ENCODE measurements around the gene CMTM3. TPM values are rescaled to one million over a fixed set of nuclear protein-coding genes. Genes with fewer than 3 reads are reported as not detected.

Gene CMTM3
- total RNA-seq, 1 donor from 2014 or later = 48.2 TPM

DNA sequence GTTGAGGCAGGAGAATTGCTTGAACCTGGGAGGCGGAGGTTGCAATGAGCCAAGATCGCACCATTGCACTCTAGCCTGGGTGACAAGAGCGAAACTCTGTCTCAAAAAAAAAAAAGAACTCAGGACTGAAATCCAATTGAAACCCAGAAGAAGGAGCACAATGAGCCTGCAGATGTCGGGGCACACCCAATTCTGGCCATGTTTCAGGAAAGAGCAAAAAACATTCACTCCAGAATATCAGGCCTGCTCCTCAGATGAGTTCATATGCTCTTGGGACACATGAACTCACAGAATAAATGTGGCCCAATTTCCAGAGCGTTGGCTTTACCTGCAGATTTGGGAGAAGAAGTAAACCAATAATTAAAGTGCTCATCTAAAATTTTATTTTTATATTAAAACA, 28.2 kb upstream of the CMTM3 start:
- Mint-ChIP-seq H3K36me3 (ENCODE audit: insufficient read depth) (no peaks in the 10 kb centered on the region), H3K27me3 (peaks cover 36% of the 10 kb centered on the region), H3K27ac (no peak overlapping the region), H3K4me3 (ENCODE audit: low read depth) (no peak overlapping the region), H3K4me1 (ENCODE audit: low read depth) (no peaks in the 10 kb centered on the region), H3K9me3 (ENCODE audit: low read depth) (no peaks in the 10 kb centered on the region)
- TF ChIP-seq, protein P1, sequence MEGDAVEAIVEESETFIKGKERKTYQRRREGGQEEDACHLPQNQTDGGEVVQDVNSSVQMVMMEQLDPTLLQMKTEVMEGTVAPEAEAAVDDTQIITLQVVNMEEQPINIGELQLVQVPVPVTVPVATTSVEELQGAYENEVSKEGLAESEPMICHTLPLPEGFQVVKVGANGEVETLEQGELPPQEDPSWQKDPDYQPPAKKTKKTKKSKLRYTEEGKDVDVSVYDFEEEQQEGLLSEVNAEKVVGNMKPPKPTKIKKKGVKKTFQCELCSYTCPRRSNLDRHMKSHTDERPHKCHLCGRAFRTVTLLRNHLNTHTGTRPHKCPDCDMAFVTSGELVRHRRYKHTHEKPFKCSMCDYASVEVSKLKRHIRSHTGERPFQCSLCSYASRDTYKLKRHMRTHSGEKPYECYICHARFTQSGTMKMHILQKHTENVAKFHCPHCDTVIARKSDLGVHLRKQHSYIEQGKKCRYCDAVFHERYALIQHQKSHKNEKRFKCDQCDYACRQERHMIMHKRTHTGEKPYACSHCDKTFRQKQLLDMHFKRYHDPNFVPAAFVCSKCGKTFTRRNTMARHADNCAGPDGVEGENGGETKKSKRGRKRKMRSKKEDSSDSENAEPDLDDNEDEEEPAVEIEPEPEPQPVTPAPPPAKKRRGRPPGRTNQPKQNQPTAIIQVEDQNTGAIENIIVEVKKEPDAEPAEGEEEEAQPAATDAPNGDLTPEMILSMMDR (IDR thresholded peaks at IDR 0.05; ENCODE audit: unreplicated experiment) = no peak
- no peak for DNase-seq (ENCODE audit: low spot score, unreplicated experiment)

DNA sequence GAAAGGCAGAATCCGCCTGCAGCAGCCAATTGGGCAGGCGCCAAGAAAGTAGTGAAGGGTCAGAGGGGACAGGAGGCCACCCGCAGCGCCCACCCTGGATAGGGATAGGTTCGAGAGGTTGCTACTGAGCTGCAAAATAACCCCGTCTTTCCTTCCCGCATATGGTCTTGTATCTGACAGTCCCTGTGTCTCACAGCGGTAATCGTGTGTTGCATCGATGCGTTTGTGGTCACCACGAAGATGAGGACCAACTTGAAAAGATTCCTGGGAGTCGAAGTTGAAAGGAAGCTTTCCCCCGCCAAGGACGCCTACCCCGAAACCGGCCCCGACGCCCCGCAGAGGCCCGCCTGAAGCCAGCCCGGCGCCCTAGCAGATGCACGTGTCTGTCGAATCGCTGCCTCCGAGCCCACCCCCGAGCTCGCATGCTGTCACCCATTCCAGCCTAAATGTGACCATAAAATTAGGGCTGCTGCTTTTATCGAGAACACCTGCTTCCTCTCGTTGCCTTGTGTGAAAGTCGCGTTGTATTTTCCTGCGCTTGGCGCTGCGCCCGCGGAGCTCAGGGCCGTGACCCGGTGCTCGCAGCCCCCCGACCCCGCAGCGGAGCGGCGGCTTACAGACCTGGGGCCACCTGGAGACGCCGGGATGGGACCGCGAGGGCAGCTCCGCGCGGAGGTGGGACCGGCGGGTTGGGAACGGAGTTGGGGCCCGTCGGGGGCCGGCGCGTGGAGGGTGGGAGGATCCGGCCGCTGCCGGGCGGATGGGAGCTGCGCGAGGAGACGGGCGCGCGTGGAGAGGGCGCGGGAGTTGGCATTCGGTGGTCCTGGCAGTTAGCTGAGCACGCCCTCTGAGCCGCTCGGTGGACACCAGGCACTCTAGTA, 25.6 kb upstream of the CMTM3 start, which contains the start of gene CMTM2:
TSS of gene CMTM2 (plus strand) at position 813 of the 881 bp plus-strand sequence. CDS start 145 bp downstream, outside the sequence.
- no peak for DNase-seq (ENCODE audit: low spot score, unreplicated experiment)
- Mint-ChIP-seq H3K4me1 (ENCODE audit: low read depth) (no peaks in the 10 kb centered on the region), H3K9me3 (ENCODE audit: low read depth) (no peaks in the 10 kb centered on the region), H3K27ac (no peak within 1 kb of the TSS), H3K36me3 (ENCODE audit: insufficient read depth) (no peaks in the 10 kb centered on the region), H3K4me3 (ENCODE audit: low read depth) (no peak within 1 kb of the TSS), H3K27me3 (peaks cover 39% of the 10 kb centered on the region)
- TF ChIP-seq, protein P1 (IDR thresholded peaks at IDR 0.05; ENCODE audit: unreplicated experiment) = no peak

GRCh38 chr16:66580605-66581209, 23.8 kb upstream of the CMTM3 start:
- peaks cover 39% of the 10 kb centered on the region for H3K27me3 Mint-ChIP-seq
- no peaks in the 10 kb centered on the region for H3K4me1 Mint-ChIP-seq (ENCODE audit: low read depth)
- H3K27ac Mint-ChIP-seq = no peak overlapping the region
- H3K9me3 Mint-ChIP-seq (ENCODE audit: low read depth) = no peaks in the 10 kb centered on the region
- DNase-seq (ENCODE audit: low spot score, unreplicated experiment) = no peak
- no peaks in the 10 kb centered on the region for H3K36me3 Mint-ChIP-seq (ENCODE audit: insufficient read depth)
- TF ChIP-seq, protein P1 (IDR thresholded peaks at IDR 0.05; ENCODE audit: unreplicated experiment) = no peak
- no peak overlapping the region for H3K4me3 Mint-ChIP-seq (ENCODE audit: low read depth)

DNA sequence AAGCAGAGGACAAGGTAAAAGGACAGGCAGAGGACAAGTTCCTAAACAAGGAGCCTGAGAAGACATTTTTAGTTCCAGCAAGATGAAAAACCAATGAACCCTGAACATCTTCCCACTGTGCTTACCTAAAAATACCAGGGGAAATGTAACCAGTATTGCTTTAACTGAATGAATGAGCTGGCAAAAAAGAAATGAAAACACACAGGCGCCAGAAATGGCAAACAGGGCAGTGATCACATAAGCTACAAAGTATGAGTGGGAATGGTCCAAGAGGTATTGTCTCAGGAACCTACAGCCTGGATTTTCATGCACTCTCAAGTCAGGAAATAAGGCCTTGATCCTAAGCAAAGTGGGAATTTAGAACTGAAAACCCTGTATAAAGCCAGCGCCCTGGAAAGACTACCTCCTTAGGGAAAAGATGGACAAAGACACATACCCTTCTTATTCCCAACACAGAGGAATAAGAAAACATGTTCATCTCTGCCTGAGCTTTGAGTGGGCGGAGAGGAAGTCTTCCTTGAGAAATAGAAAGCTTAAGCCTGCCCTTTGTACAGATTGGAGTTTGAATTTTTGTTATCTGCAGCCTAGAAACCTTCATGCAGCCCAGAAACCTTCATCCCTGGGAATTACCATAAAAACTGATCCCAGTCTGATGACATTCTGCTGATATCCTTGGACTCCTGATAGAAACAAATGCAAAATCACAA, 23.1 kb upstream of the CMTM3 start:
- Mint-ChIP-seq H3K4me1 (ENCODE audit: low read depth) (no peaks in the 10 kb centered on the region), H3K4me3 (ENCODE audit: low read depth) (no peak overlapping the region), H3K36me3 (ENCODE audit: insufficient read depth) (no peaks in the 10 kb centered on the region), H3K27me3 (peaks cover 39% of the 10 kb centered on the region), H3K27ac (no peak overlapping the region), H3K9me3 (ENCODE audit: low read depth) (no peaks in the 10 kb centered on the region)
- TF ChIP-seq, protein P1 (IDR thresholded peaks at IDR 0.05; ENCODE audit: unreplicated experiment) = no peak
- no peak for DNase-seq (ENCODE audit: low spot score, unreplicated experiment)
